GM23338 (cell line): Measurements from ENCODE around the gene THSD4. TPM values are rescaled to one million over a fixed set of nuclear protein-coding genes. Genes with fewer than 3 reads are reported as not detected.

Experiments
- ATAC-seq: fragments of 200-7000 bp; cut with Tn5 transposase; 3 replicates; pipeline ENCODE4 v1.9.1; 2020
- DNase-seq: peaks from one replicate; pipeline ENCODE4 v3.0.0-alpha.2; 2015; ENCODE audit warnings: low spot score
- H2AFZ ChIP-seq: fragments of 200-600 bp; sonication (generic); 2 replicates; pipeline ENCODE4 v1.8.0; 2016; ENCODE audit warnings: antibody characterized with exemption, mild to moderate bottlenecking, moderate library complexity
- H3F3A ChIP-seq: fragments of 200-600 bp; sonication (generic); replicated peaks from 2 replicates; pipeline ENCODE4 v1.8.0; 2017; ENCODE audit warnings: antibody characterized with exemption, mixed run types, low read depth
- H3K27ac ChIP-seq: fragments of 200-600 bp; sonication (generic); 2 replicates; pipeline ENCODE4 v1.6.1; 2016; ENCODE audit warnings: low read depth
- H3K27me3 ChIP-seq: fragments of 200-600 bp; sonication (generic); 2 replicates; pipeline ENCODE4 v1.8.0; 2016; ENCODE audit warnings: mild to moderate bottlenecking, mixed run types, moderate library complexity; ENCODE audit not compliant: insufficient read depth
- H3K36me3 ChIP-seq: fragments of 200-600 bp; sonication (generic); 2 replicates; pipeline ENCODE4 v1.8.0; 2016; ENCODE audit warnings: mild to moderate bottlenecking; ENCODE audit not compliant: insufficient read depth
- H3K4me1 ChIP-seq: fragments of 200-600 bp; sonication (generic); 2 replicates; pipeline ENCODE4 v1.8.0; 2016; ENCODE audit warnings: mild to moderate bottlenecking, moderate library complexity; ENCODE audit not compliant: insufficient read depth
- H3K4me2 ChIP-seq: fragments of 200-600 bp; sonication (generic); 2 replicates; pipeline ENCODE4 v1.7.1; 2017; ENCODE audit warnings: mixed run types
- H3K4me3 ChIP-seq: fragments of 200-600 bp; sonication (generic); 2 replicates; pipeline ENCODE4 v1.6.1; 2016; ENCODE audit warnings: mixed run types
- H3K79me2 ChIP-seq: fragments of 200-600 bp; sonication (generic); replicated peaks from 2 replicates; pipeline ENCODE4 v1.8.0; 2017; ENCODE audit warnings: mild to moderate bottlenecking; ENCODE audit not compliant: insufficient read depth
- H3K9me2 ChIP-seq: fragments of 200-600 bp; sonication (generic); 2 replicates; pipeline ENCODE4 v1.8.0; 2017; ENCODE audit not compliant: insufficient read depth
- H4K20me1 ChIP-seq: fragments of 200-600 bp; sonication (generic); replicated peaks from 2 replicates; pipeline ENCODE4 v1.8.0; 2017; ENCODE audit warnings: mild to moderate bottlenecking; ENCODE audit not compliant: insufficient read depth
- H3K27ac Mint-ChIP-seq: 2 replicates; pipeline ENCODE4 v1.8.0; 2020; ENCODE audit warnings: inconsistent platforms, mild to moderate bottlenecking, moderate library complexity, mixed read lengths
- H3K27me3 Mint-ChIP-seq: 3 replicates; pipeline ENCODE4 v1.8.0; 2022; ENCODE audit warnings: low read depth, mild to moderate bottlenecking, moderate library complexity, mixed read lengths, inconsistent platforms; ENCODE audit not compliant: insufficient read depth, poor library complexity
- H3K36me3 Mint-ChIP-seq: 3 replicates; pipeline ENCODE4 v1.8.0; 2021; ENCODE audit warnings: low read depth, mild to moderate bottlenecking, inconsistent platforms, moderate library complexity, mixed read lengths
- H3K4me1 Mint-ChIP-seq: 3 replicates; pipeline ENCODE4 v1.8.0; 2020; ENCODE audit warnings: mild to moderate bottlenecking, inconsistent platforms, mixed read lengths
- H3K4me3 Mint-ChIP-seq: 3 replicates; pipeline ENCODE4 v1.8.0; 2021; ENCODE audit warnings: moderate library complexity, mild to moderate bottlenecking, inconsistent platforms, mixed read lengths
- H3K9me3 Mint-ChIP-seq: 3 replicates; pipeline ENCODE4 v1.8.0; 2020; ENCODE audit warnings: moderate library complexity, mild to moderate bottlenecking, inconsistent platforms, mixed read lengths
- CREB1 ChIP-seq: fragments of 250-450 bp; sonication (Bioruptor Pico); IDR thresholded peaks from 2 replicates; pipeline ENCODE4 v1.5.0; 2020; ENCODE audit warnings: low read depth, mild to moderate bottlenecking, moderate library complexity
- CTCF ChIP-seq, 2 experiments: fragments of 200-600 bp in 1 of 2; sonication (generic) in 1 of 2; conservative IDR thresholded peaks; 2 replicates each; pipeline versions ENCODE4 v1.5.1 to v1.6.1; 2016 to 2017; ENCODE audit warnings: antibody characterized with exemption in 2 of 2, low read depth in 2 of 2, mild to moderate bottlenecking in 2 of 2, moderate library complexity in 1 of 2
- ETS1 ChIP-seq: IDR thresholded peaks from 2 replicates; pipeline ENCODE4 v1.6.1; 2016; ENCODE audit warnings: antibody characterized with exemption
- EZH2 ChIP-seq: fragments of 200-600 bp; sonication (generic); IDR thresholded peaks from one replicate; pipeline ENCODE4 v1.8.0; 2017; ENCODE audit warnings: antibody characterized with exemption, mild to moderate bottlenecking, low read depth; ENCODE audit not compliant: unreplicated experiment
- EZH2phosphoT487 ChIP-seq: fragments of 200-600 bp; sonication (generic); IDR thresholded peaks from one replicate; pipeline ENCODE4 v1.8.1; 2018; ENCODE audit warnings: antibody characterized with exemption; ENCODE audit not compliant: unreplicated experiment
- JUNB ChIP-seq: IDR thresholded peaks from one replicate; pipeline ENCODE4 v1.6.1; 2016; ENCODE audit warnings: antibody characterized with exemption; ENCODE audit not compliant: unreplicated experiment
- NANOG ChIP-seq: IDR thresholded peaks from 2 replicates; pipeline ENCODE4 v1.6.1; 2016; ENCODE audit warnings: antibody characterized with exemption, borderline replicate concordance
- POLR2AphosphoS5 ChIP-seq: IDR thresholded peaks from 2 replicates; pipeline ENCODE4 v1.6.1; 2016; ENCODE audit warnings: antibody characterized with exemption, low read depth
- REST ChIP-seq: IDR thresholded peaks from one replicate; pipeline ENCODE4 v1.6.1; 2018; ENCODE audit warnings: antibody characterized with exemption; ENCODE audit not compliant: unreplicated experiment
- STAT1 ChIP-seq: IDR thresholded peaks from one replicate; pipeline ENCODE4 v1.6.1; 2016; ENCODE audit warnings: antibody characterized with exemption; ENCODE audit not compliant: unreplicated experiment
- ZNF114 ChIP-seq: fragments of 250-450 bp; sonication (Bioruptor Pico); IDR thresholded peaks from 2 replicates; pipeline ENCODE4 v1.5.0; 2020; ENCODE audit warnings: mild to moderate bottlenecking, moderate library complexity
- ZNF331 ChIP-seq: fragments of 250-450 bp; sonication (Bioruptor Pico); IDR thresholded peaks from 2 replicates; pipeline ENCODE4 v1.5.0; 2020; ENCODE audit warnings: low read depth, mild to moderate bottlenecking, moderate library complexity
- ZNF462 ChIP-seq: fragments of 250-450 bp; sonication (Bioruptor Pico); IDR thresholded peaks from 2 replicates; pipeline ENCODE4 v1.5.0; 2020; ENCODE audit warnings: mild to moderate bottlenecking, moderate library complexity
- polyA plus RNA-seq: library from polyadenylated mRNA; unstranded; fragments of >200 nt; fragmentation: Nextera tagmentation; extraction: Ambion mirVana; gene quantifications from 2 replicates; pipeline ENCODE4 v1.2.1, GENCODE V29; 2016
- total RNA-seq: library from RNA; depleted of rRNA; stranded (reverse); fragments of >200 nt; shearing (Covaris generic); gene quantifications from 2 replicates; pipeline ENCODE4 v1.2.3, GENCODE V29; 2014

The THSD4 gene
- total and polyA plus RNA-seq, 2 experiments from 2014 or later: 2.0 to 7.4 TPM

- Mint-ChIP-seq H3K9me3 (no peaks in the 10 kb centered on the region), H3K27me3 (no peaks in the 10 kb centered on the region), H3K36me3 (no peaks in the 10 kb centered on the region), H3K4me1 (peaks cover 32% of the 10 kb centered on the region), H3K27ac (0 out of 2 replicates have a peak overlapping the region, but pooled peaks have one; percentile 21), H3K4me3 (no peak overlapping the region)
- DNase-seq (no peak), ATAC-seq (no peak)
- Histone ChIP-seq H2AFZ (no peak overlapping the region), H3K9me2 (no peaks in the 10 kb centered on the region), H3K79me2 (no peaks in the 10 kb centered on the region), H3F3A (no peaks in the 10 kb centered on the region), H3K27ac (no peak overlapping the region), H3K4me1 (peaks cover 14% of the 10 kb centered on the region), H3K27me3 (no peaks in the 10 kb centered on the region), H3K4me2 (no peak overlapping the region), H3K4me3 (no peak overlapping the region), H4K20me1 (no peaks in the 10 kb centered on the region), H3K36me3 (no peaks in the 10 kb centered on the region)
- no peak for TF ChIP-seq CREB1
- TF ChIP-seq EZH2: no peak
- no peak for TF ChIP-seq NANOG
- no peak for TF ChIP-seq ETS1
- no peak for TF ChIP-seq ZNF331
- no peak for TF ChIP-seq EZH2phosphoT487
- no peak for TF ChIP-seq POLR2AphosphoS5
- TF ChIP-seq STAT1: no peak
- TF ChIP-seq JUNB: no peak
- TF ChIP-seq ZNF462 (CRISPR knock-in tag): no peak
- no peak for TF ChIP-seq REST
- TF ChIP-seq CTCF (conservative IDR thresholded peaks at IDR 0.05; ENCODE audit: low read depth in 2 of 2): no peak
- no peak for TF ChIP-seq ZNF114
Measured at GRCh38 chr15:71682001-71682400, 566.7 kb downstream of the THSD4 start.
